Endothelial cell of umbilical vein (primary cell): ENCODE results near the gene RIOX2. TPM values are rescaled to one million over a fixed set of nuclear protein-coding genes. Genes with fewer than 3 reads are reported as not detected.

Source experiments
- BruUV-seq: library from RNA; stranded (reverse); fragments of 400-500 nt; replicated peaks from 2 replicates; lab custom pipeline; 2021; lab: Mats Ljungman, UMichigan
- CTCF ChIA-PET: fragments of 300-600, 350-600 bp; sonication (Branson Sonifier 250); formaldehyde crosslinking; loops from one replicate; lab custom pipeline; 2021; ENCODE audit warnings: antibody characterized with exemption, inconsistent platforms; lab: Charles Lee
- POLR2A ChIA-PET: fragments of 300-600, 350-600 bp; sonication (Branson Sonifier 250); formaldehyde crosslinking; loops from one replicate; lab custom pipeline; 2021; ENCODE audit warnings: antibody characterized with exemption, inconsistent platforms; lab: Charles Lee
- DNase-seq: peaks from one replicate; pipeline ENCODE4 v3.0.0-alpha.2; 2011; ENCODE audit warnings: low read depth, low spot score
- FAIRE-seq: peaks from 2 replicates; lab custom pipeline; 2011; peaks lifted over from hg19 to GRCh38; lab: Jason Lieb, UNC
- H2AFZ ChIP-seq: 2 replicates; pipeline ENCODE4 v1.6.0; 2012; ENCODE audit warnings: low read depth, low read length, control low read depth, inconsistent platforms
- H3K27ac ChIP-seq: 2 replicates; pipeline ENCODE4 v1.5.1; 2011; ENCODE audit warnings: low read depth, mild to moderate bottlenecking, control low read depth, low read length, moderate library complexity; ENCODE audit not compliant: insufficient read depth
- H3K27me3 ChIP-seq, 2 experiments: 2 replicates each; pipeline versions ENCODE4 v1.6.0 to v1.6.1; 2011; ENCODE audit warnings: low read length in 2 of 2, mixed read lengths in 1 of 2; ENCODE audit not compliant: control insufficient read depth in 2 of 2, insufficient read depth in 2 of 2
- H3K36me3 ChIP-seq, 2 experiments: 2 replicates in 1 of 2; 3 replicates in 1 of 2; pipeline ENCODE4 v1.5.1; 2011; ENCODE audit warnings: low read length in 2 of 2, mild to moderate bottlenecking in 1 of 2, moderate library complexity in 1 of 2; ENCODE audit not compliant: control insufficient read depth in 2 of 2, insufficient read depth in 2 of 2; ENCODE audit errors: extremely low read depth in 1 of 2
- H3K4me1 ChIP-seq: 3 replicates; pipeline ENCODE4 v1.5.1; 2011; ENCODE audit warnings: mild to moderate bottlenecking, low read length; ENCODE audit not compliant: control insufficient read depth, insufficient read depth; ENCODE audit errors: extremely low read depth
- H3K4me2 ChIP-seq: 2 replicates; pipeline ENCODE4 v1.6.1; 2011; ENCODE audit warnings: low read length, control low read depth, mixed read lengths; ENCODE audit not compliant: insufficient read depth
- H3K4me3 ChIP-seq, 3 experiments: fragments of 200-600 bp in 1 of 3; sonication (generic), shearing (Covaris generic) in 1 of 3; replicated peaks in 1 of 3; 2 replicates each; pipeline ENCODE4 v1.5.1; 2011 to 2016; ENCODE audit warnings: control low read depth in 3 of 3, low read length in 3 of 3, mild to moderate bottlenecking in 2 of 3, inconsistent platforms in 1 of 3, low read depth in 1 of 3, moderate library complexity in 1 of 3; ENCODE audit not compliant: insufficient read depth in 1 of 3
- H3K79me2 ChIP-seq: 2 replicates; pipeline ENCODE4 v1.6.0; 2012; ENCODE audit warnings: low read length, inconsistent platforms; ENCODE audit not compliant: control insufficient read depth, insufficient read depth
- H3K9ac ChIP-seq: replicated peaks from 2 replicates; pipeline ENCODE3; 2011; ENCODE audit warnings: low read length, control low read depth; ENCODE audit not compliant: insufficient read depth; ENCODE audit errors: extremely low read depth
- H3K9me1 ChIP-seq: replicated peaks from 3 replicates; pipeline ENCODE4 v1.6.0; 2011; ENCODE audit warnings: mild to moderate bottlenecking, low read length; ENCODE audit not compliant: control insufficient read depth, insufficient read depth; ENCODE audit errors: extremely low read depth
- H3K9me3 ChIP-seq: replicated peaks from 2 replicates; pipeline ENCODE4 v1.5.1; 2012; ENCODE audit warnings: low read length, inconsistent platforms; ENCODE audit not compliant: control insufficient read depth, insufficient read depth
- H4K20me1 ChIP-seq: replicated peaks from 2 replicates; pipeline ENCODE3; 2011; ENCODE audit warnings: mild to moderate bottlenecking, low read length; ENCODE audit not compliant: control insufficient read depth, insufficient read depth; ENCODE audit errors: extremely low read depth
- CTCF ChIP-seq, 2 donors: IDR thresholded peaks; 1 replicate in 1 of 2; 2 replicates in 1 of 2; pipeline ENCODE4 v1.5.1; 2011; ENCODE audit warnings: low read length in 2 of 2, mild to moderate bottlenecking in 2 of 2, moderate library complexity in 2 of 2, control low read depth in 1 of 2, inconsistent platforms in 1 of 2, low read depth in 1 of 2; ENCODE audit not compliant: insufficient read depth in 1 of 2; ENCODE audit errors: extremely low read depth in 1 of 2
- EZH2 ChIP-seq: IDR thresholded peaks from 2 replicates; pipeline ENCODE4 v1.6.1; 2012; ENCODE audit warnings: borderline replicate concordance, low read depth, mild to moderate bottlenecking, moderate library complexity, low read length, inconsistent platforms; ENCODE audit not compliant: severe bottlenecking
- GATA2 ChIP-seq: IDR thresholded peaks from 2 replicates; pipeline ENCODE4 v1.7.0; 2011; ENCODE audit warnings: low read depth, mild to moderate bottlenecking, moderate library complexity, mixed read lengths, low read length; ENCODE audit not compliant: insufficient read length, insufficient read depth
- JUN ChIP-seq: IDR thresholded peaks from 2 replicates; pipeline ENCODE4 v1.6.1; 2011; ENCODE audit warnings: borderline replicate concordance, low read depth; ENCODE audit not compliant: insufficient read length, insufficient read depth
- MYC ChIP-seq: IDR thresholded peaks from one replicate; pipeline ENCODE4 v1.6.1; 2011; ENCODE audit warnings: mild to moderate bottlenecking, low read depth, low read length
- POLR2A ChIP-seq: IDR thresholded peaks from 2 replicates; pipeline ENCODE4 v1.6.1; 2012; ENCODE audit warnings: low read depth, mild to moderate bottlenecking, control low read depth, low read length
- POLR2AphosphoS5 ChIP-seq: IDR thresholded peaks from 2 replicates; pipeline ENCODE4 v1.6.1; 2012; ENCODE audit warnings: low read depth, mild to moderate bottlenecking, control low read depth, low read length, moderate library complexity; ENCODE audit not compliant: insufficient read depth
- dilution Hi-C: fragments of 300-500 bp; cut with MboI; formaldehyde crosslinking; loops from one replicate; pipeline ENCODE4 v1.15.0; 2019; ENCODE audit warnings: low sequenced_read_pairs; ENCODE audit not compliant: extremely low pct_ligation_motif_present
- intact Hi-C: fragments of 100-400 bp; cut with micrococcal nuclease; formaldehyde crosslinking; loops from one replicate; pipeline ENCODE4 v1.10.0; 2022
- polyA plus RNA-seq, 4 experiments: library from polyadenylated mRNA; depleted of rRNA in 3 of 4; stranded (reverse) in 3 of 4; unstranded in 1 of 4; fragments of >200 nt; gene quantifications; 2 replicates each; pipeline versions ENCODE4 v1.2.1 to v1.2.3, GENCODE V29; 2011 to 2012; ENCODE audit warnings: missing spikeins in 1 of 4
- total RNA-seq: library from RNA; stranded (reverse); gene quantifications from 2 replicates; pipeline ENCODE4 v1.2.3, GENCODE V29; 2021
- TF ChIP-seq, protein P1 (sequence below): IDR thresholded peaks from 2 replicates; pipeline ENCODE4 v1.6.1; 2011; ENCODE audit not compliant: insufficient read depth, insufficient read length

Gene RIOX2
- total and polyA plus RNA-seq, 2 donors (not counting 3 experiments of a cell fraction or from before 2014, with no cell fraction given) = 14.5 to 30.5 TPM

- H3K27ac ChIP-seq = no peak overlapping the region
- no peak overlapping the region for H2AFZ ChIP-seq
- H3K4me3 ChIP-seq = no peak overlapping the region
- H4K20me1 ChIP-seq = no peaks in the 10 kb centered on the region
- H3K4me1 ChIP-seq = no peaks in the 10 kb centered on the region
- intact Hi-C loops = no loop called here
- no peaks in the 10 kb centered on the region for H3K36me3 ChIP-seq
- H3K9ac ChIP-seq = no peak overlapping the region
- dilution Hi-C loops = no loop called here
- CTCF ChIA-PET = no interaction called here
- BruUV-seq = no TSS peak
- TF ChIP-seq POLR2A = no peak
- no peak for TF ChIP-seq CTCF (IDR thresholded peaks at IDR 0.05; ENCODE audit: extremely low read depth in 1 of 2, insufficient read depth in 1 of 2, low read depth in 1 of 2, low read length in 2 of 2)
- TF ChIP-seq JUN = no peak
- TF ChIP-seq, protein P1, sequence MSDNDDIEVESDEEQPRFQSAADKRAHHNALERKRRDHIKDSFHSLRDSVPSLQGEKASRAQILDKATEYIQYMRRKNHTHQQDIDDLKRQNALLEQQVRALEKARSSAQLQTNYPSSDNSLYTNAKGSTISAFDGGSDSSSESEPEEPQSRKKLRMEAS = no peak
- no peak for TF ChIP-seq GATA2
- no peak for TF ChIP-seq POLR2AphosphoS5
- TF ChIP-seq MYC = no peak
- TF ChIP-seq EZH2 = no peak
- no peaks in the 10 kb centered on the region for H3K9me3 ChIP-seq
- H3K79me2 ChIP-seq = no peaks in the 10 kb centered on the region
- no peak for DNase-seq
- POLR2A ChIA-PET = no interaction called here
- no peak for FAIRE-seq
- H3K9me1 ChIP-seq = no peaks in the 10 kb centered on the region
- no peak overlapping the region for H3K4me2 ChIP-seq
- H3K27me3 ChIP-seq = peaks cover 2 to 14% of the 10 kb centered on the region in 2 experiments
Observed at GRCh38 chr3:97994328-97994945, 22.2 kb upstream of the RIOX2 start.
